Measurements from ENCODE around the gene NSD1. TPM values are rescaled to one million over a fixed set of nuclear protein-coding genes. Genes with fewer than 3 reads are reported as not detected.

NSD1 gene
- total and polyA plus RNA-seq, 2 of the 8 experiments (the other 6 are each of a cell fraction or from before 2014, with no cell fraction given), result 22.8 to 168 TPM

DNA sequence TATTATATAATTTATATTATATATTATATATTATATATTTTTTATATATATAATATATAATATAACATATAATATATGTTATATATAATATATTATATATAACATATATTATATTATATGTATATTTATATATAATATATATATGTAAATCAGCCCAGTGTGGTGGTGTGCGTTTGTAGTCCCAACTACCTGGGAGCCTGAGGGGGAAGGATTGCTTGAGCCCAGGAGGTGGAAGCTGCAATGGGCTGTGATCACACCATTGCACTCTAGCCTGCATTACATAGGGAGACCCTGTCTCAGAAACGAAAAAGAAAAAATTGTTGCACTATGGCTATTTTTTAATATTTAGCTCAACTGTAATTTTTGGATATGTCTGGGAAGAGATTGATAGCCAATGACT lies 52.4 kb downstream of the NSD1 start:
- H3K23me2 ChIP-seq (ENCODE audit: low read depth, low read length), result no peaks in the 10 kb centered on the region
- H3K4ac ChIP-seq (replicated peaks; ENCODE audit: insufficient read length, low read depth, low read length), result no peak overlapping the region
- H2BK5ac ChIP-seq (ENCODE audit: low read depth, low read length), result no peak overlapping the region
- no peak overlapping the region for H3K9ac ChIP-seq (replicated peaks in 1 of 4; ENCODE audit: extremely low read depth in 1 of 4, low read depth in 3 of 4, low read length in 3 of 4)
- peaks cover 2 to 86% of the 10 kb centered on the region in 2 experiments for H3K79me2 ChIP-seq (ENCODE audit: control insufficient read depth in 1 of 2, insufficient read depth in 2 of 2, low read length in 2 of 2)
- no peak overlapping the region for H3K18ac ChIP-seq (ENCODE audit: extremely low read depth, low read length)
- 86% methylated on average over 2 of the region's 2 CpGs; no CpG with 5 or more reads in 1 of the 2 experiments for WGBS, 2 experiments (ENCODE audit: extremely low coverage in 1 of 2, insufficient coverage in 1 of 2, insufficient read length in 1 of 2, insufficient replicate concordance in 2 of 2, low coverage in 1 of 2, low lambda C conversion rate in 2 of 2, missing lambda C conversion rate in 1 of 2)
- H2BK15ac ChIP-seq (ENCODE audit: low read length), result no peak overlapping the region
- H3K36me3 ChIP-seq (ENCODE audit: control insufficient read depth in 2 of 4, insufficient read depth in 4 of 4, low read length in 3 of 4), result peaks cover 0 to 11% (median 4%) of the 10 kb centered on the region in 4 experiments; a peak in 4 of 8 replicates
- H3K27ac ChIP-seq (ENCODE audit: low read depth, low read length), result no peak overlapping the region
- no peak overlapping the region for H2BK12ac ChIP-seq (ENCODE audit: low read depth, low read length)
- ChIA-PET POLR2A (ENCODE audit: partially characterized antibody) (interaction anchor here (0.9 kb wide), 1 partner anchor 9 kb away, joined by 3 read pairs; no protein-coding TSS in a partner anchor), CTCF (ENCODE audit: partially characterized antibody) (interaction anchor here (0.6 to 0.7 kb wide), 2 partner anchors 22 to 70 kb away, joined by 3 read pairs; no protein-coding TSS in a partner anchor)
- H3K9me3 ChIP-seq (ENCODE audit: insufficient read depth in 2 of 2, low read depth in 1 of 2, low read length in 1 of 2), result no peaks in the 10 kb centered on the region
- no peak overlapping the region for H2BK120ac ChIP-seq (replicated peaks; ENCODE audit: low read depth, low read length)
- no peak overlapping the region for H2AFZ ChIP-seq (ENCODE audit: low read length)
- peaks cover 14% of the 10 kb centered on the region in 2 experiments for H4K20me1 ChIP-seq (replicated peaks in 1 of 2; ENCODE audit: control insufficient read depth in 1 of 2, insufficient read depth in 2 of 2, low read length in 2 of 2)
- no peaks in the 10 kb centered on the region; a peak in 1 of 7 replicates for H3K4me1 ChIP-seq (replicated peaks in 1 of 4; ENCODE audit: control insufficient read depth in 3 of 4, insufficient read depth in 4 of 4, low read length in 3 of 4)
- peaks cover 7% of the 10 kb centered on the region for H3K79me1 ChIP-seq (ENCODE audit: low read depth, low read length)
- H3K4me2 ChIP-seq (ENCODE audit: insufficient read depth in 1 of 2, low read depth in 2 of 2, low read length in 2 of 2), result no peak overlapping the region
- no peak for DNase-seq (ENCODE audit: low read depth in 1 of 2, low spot score in 2 of 2)
- H3K27me3 ChIP-seq (replicated peaks in 1 of 4; ENCODE audit: control insufficient read depth in 3 of 4, extremely low read depth in 1 of 4, insufficient read depth in 3 of 4, low read length in 3 of 4), result no peaks in the 10 kb centered on the region
- no peak for FAIRE-seq
- H3K23ac ChIP-seq (ENCODE audit: insufficient read length), result no peak overlapping the region
- H2AK5ac ChIP-seq (ENCODE audit: low read depth, low read length), result no peak overlapping the region
- H3K14ac ChIP-seq (ENCODE audit: insufficient read length), result no peak overlapping the region
- no peak overlapping the region for H4K5ac ChIP-seq (ENCODE audit: insufficient read length, low read depth, low read length)
- no peak overlapping the region for H3K4me3 ChIP-seq (ENCODE audit: extremely low read depth in 1 of 4, insufficient read depth in 2 of 4, low read depth in 3 of 4, low read length in 4 of 4)
- H4K8ac ChIP-seq (ENCODE audit: extremely low read depth, insufficient read depth, low read length), result no peak overlapping the region
- H2BK20ac ChIP-seq (ENCODE audit: low read length), result no peak overlapping the region
- H3K56ac ChIP-seq (replicated peaks; ENCODE audit: insufficient read length, low read depth, low read length), result no peak overlapping the region
- no peak overlapping the region for H4K91ac ChIP-seq (replicated peaks; ENCODE audit: insufficient read length, low read length)
- TF ChIP-seq BCL11A (IDR thresholded peaks at IDR 0.05; ENCODE audit: low read depth in 2 of 2, low read length in 2 of 2) (no peak), TAF1 (IDR thresholded peaks at IDR 0.05; ENCODE audit: low read depth, low read length) (no peak), CHD2 (IDR thresholded peaks at IDR 0.05; ENCODE audit: low read length) (no peak), RXRA (IDR thresholded peaks at IDR 0.05; ENCODE audit: insufficient read depth, low read depth, low read length) (no peak)
